ENCODE results near the gene VEPH1. TPM values are rescaled to one million over a fixed set of nuclear protein-coding genes. Genes with fewer than 3 reads are reported as not detected.

The VEPH1 gene
- polyA plus RNA-seq, 1 of the 3 experiments (the other 2 are of a cell fraction): 6.0 TPM

- TF ChIP-seq MAX (IDR thresholded peaks at IDR 0.05; ENCODE audit: low read depth) (no peak), TAF1 (IDR thresholded peaks at IDR 0.05; ENCODE audit: borderline replicate concordance, low read depth, low read length) (no peak), SIN3A (IDR thresholded peaks at IDR 0.05; ENCODE audit: borderline replicate concordance, low read depth, low read length) (no peak), SMC3 (IDR thresholded peaks at IDR 0.05; ENCODE audit: low read depth, low read length) (no peak)
Observed at GRCh38 chr3:157498371-157498770, 4.8 kb downstream of the VEPH1 start (continued).

- H3F3A ChIP-seq (replicated peaks; ENCODE audit: insufficient read depth): peaks cover 16% of the 10 kb centered on the region
- WGBS (ENCODE audit: low lambda C conversion rate): 87% methylated on average over 3 of the region's 3 CpGs
- H3K27me3 ChIP-seq (ENCODE audit: insufficient read depth): no peaks in the 10 kb centered on the region
- no peaks in the 10 kb centered on the region for H3K79me2 ChIP-seq (ENCODE audit: insufficient read depth)
- no peak overlapping the region for H3K9ac ChIP-seq
- H3K9me3 ChIP-seq: no peaks in the 10 kb centered on the region
- peak overlapping the region; percentile 21; the same call in 1 of the 2 replicates for H3K4me2 ChIP-seq
- peaks cover 4 to 21% of the 10 kb centered on the region in 2 experiments for H3K4me1 ChIP-seq (ENCODE audit: control insufficient read depth in 1 of 2, insufficient read depth in 2 of 2, low read depth in 1 of 2, low read length in 1 of 2)
- H3K27ac ChIP-seq (ENCODE audit: low read depth in 2 of 2, low read length in 1 of 2): peak overlapping the region in 1 of 2 experiments; percentile 63; a peak in 2 of 4 replicates
- no peak for TF ChIP-seq REST (IDR thresholded peaks at IDR 0.05; ENCODE audit: low read depth, low read length)
- DNase-seq: no peak
- no peak overlapping the region for H3K4me3 ChIP-seq (ENCODE audit: low read depth in 2 of 2, low read length in 1 of 2)
- no peaks in the 10 kb centered on the region for H3K9me2 ChIP-seq
- ChIA-PET CTCF (interaction anchor here (0.9 to 10.7 kb wide), 3 partner anchors 36 to 296 kb away, joined by 3 to 142 read pairs (median 3); no protein-coding TSS in a partner anchor), POLR2A (no interaction called here)
- no peak overlapping the region for H2AFZ ChIP-seq (ENCODE audit: low read depth)
- H4K20me1 ChIP-seq (ENCODE audit: insufficient read depth): no peaks in the 10 kb centered on the region
- H3K36me3 ChIP-seq (replicated peaks in 1 of 2; ENCODE audit: control insufficient read depth in 1 of 2, insufficient read depth in 2 of 2, low read length in 1 of 2): no peaks in the 10 kb centered on the region
Observed at GRCh38 chr3:157495846-157496245, 7.4 kb downstream of the VEPH1 start.

- Histone ChIP-seq H2AFZ (ENCODE audit: low read depth) (no peak overlapping the region), H3K9me3 (no peaks in the 10 kb centered on the region), H3K4me2 (peak overlapping the region; percentile 21), H4K20me1 (ENCODE audit: insufficient read depth) (no peaks in the 10 kb centered on the region), H3K36me3 (replicated peaks in 1 of 2; ENCODE audit: control insufficient read depth in 1 of 2, insufficient read depth in 2 of 2, low read length in 1 of 2) (no peaks in the 10 kb centered on the region), H3K27me3 (ENCODE audit: insufficient read depth) (no peaks in the 10 kb centered on the region), H3F3A (replicated peaks; ENCODE audit: insufficient read depth) (peaks cover 16% of the 10 kb centered on the region), H3K4me1 (ENCODE audit: control insufficient read depth in 1 of 2, insufficient read depth in 2 of 2, low read depth in 1 of 2, low read length in 1 of 2) (peaks cover 4 to 21% of the 10 kb centered on the region in 2 experiments), H3K9me2 (no peaks in the 10 kb centered on the region), H3K27ac (ENCODE audit: low read depth in 2 of 2, low read length in 1 of 2) (peak overlapping the region; percentile 22 to 63; a peak in 3 of 4 replicates), H3K4me3 (ENCODE audit: low read depth in 2 of 2, low read length in 1 of 2) (no peak overlapping the region), H3K79me2 (ENCODE audit: insufficient read depth) (no peaks in the 10 kb centered on the region), H3K9ac (no peak overlapping the region)
- no peak for DNase-seq
- CTCF ChIA-PET: interaction anchor here (1.0 to 10.7 kb wide), 3 partner anchors 8 to 295 kb away, joined by 3 to 142 read pairs (median 4); partner anchors contain the start of gene VEPH1
- 71% methylated on average over 3 of the region's 3 CpGs for WGBS (ENCODE audit: low lambda C conversion rate)
- POLR2A ChIA-PET: no interaction called here
- TF ChIP-seq CHD2 (IDR thresholded peaks at IDR 0.05; ENCODE audit: low read length, partially characterized antibody): no peak
- TF ChIP-seq TEAD4 (IDR thresholded peaks at IDR 0.05; ENCODE audit: borderline replicate concordance, insufficient read depth): peak; percentile 62; the same call in 1 of the 2 replicates
- TF ChIP-seq SIN3A (IDR thresholded peaks at IDR 0.05; ENCODE audit: borderline replicate concordance, low read depth, low read length): no peak
- no peak for TF ChIP-seq GABPA (IDR thresholded peaks at IDR 0.05; ENCODE audit: low read depth)
- TF ChIP-seq PBX3 (IDR thresholded peaks at IDR 0.05): peak; percentile 54; the same call in 1 of the 2 replicates
- TF ChIP-seq RXRA (IDR thresholded peaks at IDR 0.05; ENCODE audit: borderline replicate concordance, low read depth): peak; percentile 38; the same call in 1 of the 2 replicates
- no peak for TF ChIP-seq EZH2phosphoT487 (IDR thresholded peaks at IDR 0.05; ENCODE audit: borderline replicate concordance, low read depth)
- peak; percentile 34 for TF ChIP-seq NFIC (IDR thresholded peaks at IDR 0.05; ENCODE audit: borderline replicate concordance)
- peak; percentile 15 to 72; a peak in 2 of 4 replicates for TF ChIP-seq EP300 (IDR thresholded peaks at IDR 0.05; ENCODE audit: borderline replicate concordance in 1 of 2, low read depth in 1 of 2, low read length in 1 of 2)
- peak; percentile 59 for TF ChIP-seq TCF12 (IDR thresholded peaks at IDR 0.05)
- no peak for TF ChIP-seq RFX5 (IDR thresholded peaks at IDR 0.05; ENCODE audit: low read length)
Observed at GRCh38 chr3:157494581-157495281, 8.5 kb downstream of the VEPH1 start.

Data from SK-N-SH (cell line).